Measurements from ENCODE around the gene MIGA2. TPM values are rescaled to one million over a fixed set of nuclear protein-coding genes. Genes with fewer than 3 reads are reported as not detected.

Gene MIGA2
- total and polyA plus RNA-seq, 2 of the 8 experiments (the other 6 are each of a cell fraction or from before 2014, with no cell fraction given): 24.6 to 39.0 TPM

DNA sequence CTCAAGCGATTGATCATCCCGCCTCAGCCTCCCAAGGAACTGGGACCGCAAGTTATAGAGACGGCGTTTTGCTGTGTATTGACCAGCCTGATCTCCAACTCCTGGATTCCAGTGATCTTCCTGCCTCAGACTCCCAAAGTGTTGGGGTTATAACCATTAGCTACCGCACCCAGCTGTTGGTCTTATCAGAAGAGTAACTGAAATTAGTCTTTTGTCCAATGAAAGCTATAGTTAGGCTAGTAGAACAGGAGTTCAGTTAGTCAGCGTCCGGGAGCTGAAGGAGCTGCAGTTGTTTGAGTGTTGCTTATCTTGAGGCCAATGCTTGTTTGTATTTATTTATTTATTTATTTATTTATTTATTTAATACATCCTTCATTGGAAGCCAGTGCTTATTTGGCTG is 3.2 kb upstream of the MIGA2 start:
- no peak overlapping the region for H2BK15ac ChIP-seq (ENCODE audit: low read length)
- peaks cover 0 to 16% of the 10 kb centered on the region in 2 experiments; a peak in 2 of 4 replicates for H3K79me2 ChIP-seq (ENCODE audit: control insufficient read depth in 1 of 2, insufficient read depth in 2 of 2, low read length in 2 of 2)
- DNase-seq (ENCODE audit: low read depth in 1 of 2, low spot score in 2 of 2) (no peak), FAIRE-seq (no peak)
- no peaks in the 10 kb centered on the region for H3K27me3 ChIP-seq (replicated peaks in 1 of 4; ENCODE audit: control insufficient read depth in 3 of 4, extremely low read depth in 1 of 4, insufficient read depth in 3 of 4, low read length in 3 of 4)
- H2BK5ac ChIP-seq (ENCODE audit: low read depth, low read length): no peak overlapping the region
- H4K8ac ChIP-seq (ENCODE audit: extremely low read depth, insufficient read depth, low read length): no peak overlapping the region
- H3K23ac ChIP-seq (ENCODE audit: insufficient read length): no peak overlapping the region
- peaks cover 7% of the 10 kb centered on the region for H3K23me2 ChIP-seq (ENCODE audit: low read depth, low read length)
- H3K36me3 ChIP-seq (ENCODE audit: control insufficient read depth in 2 of 4, insufficient read depth in 4 of 4, low read length in 3 of 4): no peaks in the 10 kb centered on the region
- H4K91ac ChIP-seq (replicated peaks; ENCODE audit: insufficient read length, low read length): no peak overlapping the region
- no peak overlapping the region for H4K5ac ChIP-seq (ENCODE audit: insufficient read length, low read depth, low read length)
- WGBS, 2 experiments (ENCODE audit: extremely low coverage in 1 of 2, insufficient coverage in 1 of 2, insufficient read length in 1 of 2, insufficient replicate concordance in 2 of 2, low coverage in 1 of 2, low lambda C conversion rate in 2 of 2, missing lambda C conversion rate in 1 of 2): 87% methylated on average over 8 of the region's 8 CpGs; no CpG with 5 or more reads in 1 of the 2 experiments
- no peak overlapping the region for H3K4ac ChIP-seq (replicated peaks; ENCODE audit: insufficient read length, low read depth, low read length)
- H2AFZ ChIP-seq (ENCODE audit: low read length): no peak overlapping the region
- H2BK120ac ChIP-seq (replicated peaks; ENCODE audit: low read depth, low read length): no peak overlapping the region
- no peak overlapping the region for H3K27ac ChIP-seq (ENCODE audit: low read depth, low read length)
- H3K18ac ChIP-seq (ENCODE audit: extremely low read depth, low read length): no peak overlapping the region
- H3K4me3 ChIP-seq (ENCODE audit: extremely low read depth in 1 of 4, insufficient read depth in 2 of 4, low read depth in 3 of 4, low read length in 4 of 4): no peak overlapping the region
- H4K20me1 ChIP-seq (replicated peaks in 1 of 2; ENCODE audit: control insufficient read depth in 1 of 2, insufficient read depth in 2 of 2, low read length in 2 of 2): peaks cover 0 to 3% of the 10 kb centered on the region in 2 experiments
- no peak overlapping the region for H3K4me2 ChIP-seq (ENCODE audit: insufficient read depth in 1 of 2, low read depth in 2 of 2, low read length in 2 of 2)
- H3K14ac ChIP-seq (ENCODE audit: insufficient read length): no peak overlapping the region
- peaks cover 0 to 10% (median 5%) of the 10 kb centered on the region in 4 experiments; a peak in 5 of 7 replicates for H3K4me1 ChIP-seq (replicated peaks in 1 of 4; ENCODE audit: control insufficient read depth in 3 of 4, insufficient read depth in 4 of 4, low read length in 3 of 4)
- H2AK5ac ChIP-seq (ENCODE audit: low read depth, low read length): no peak overlapping the region
- no peak overlapping the region for H2BK20ac ChIP-seq (ENCODE audit: low read length)
- H3K9me3 ChIP-seq (ENCODE audit: insufficient read depth in 2 of 2, low read depth in 1 of 2, low read length in 1 of 2): no peaks in the 10 kb centered on the region
- no peak overlapping the region for H2BK12ac ChIP-seq (ENCODE audit: low read depth, low read length)
- ChIA-PET POLR2A (ENCODE audit: partially characterized antibody) (interaction anchor here (1.2 kb wide), 1 partner anchor 11 kb away, joined by 5 read pairs; no protein-coding TSS in a partner anchor), CTCF (ENCODE audit: partially characterized antibody) (interaction anchor here (0.6 to 1.3 kb wide), 2 partner anchors 14 to 23 kb away, joined by 3 read pairs; no protein-coding TSS in a partner anchor)
- no peak overlapping the region for H3K9ac ChIP-seq (replicated peaks in 1 of 4; ENCODE audit: extremely low read depth in 1 of 4, low read depth in 3 of 4, low read length in 3 of 4)
- peaks cover 4% of the 10 kb centered on the region for H3K79me1 ChIP-seq (ENCODE audit: low read depth, low read length)
- H3K56ac ChIP-seq (replicated peaks; ENCODE audit: insufficient read length, low read depth, low read length): no peak overlapping the region
- no peak for TF ChIP-seq NANOG (IDR thresholded peaks at IDR 0.05; ENCODE audit: insufficient read depth, low read depth, low read length, poor library complexity, severe bottlenecking)

All from H1 (cell line).